Stimulated activated CD4-positive, alpha-beta T cell treated with anti-CD3 and anti-CD28 coated beads, Interleukin-15, amount 100 ng/mL, for 48 hours (primary cell): Measurements from ENCODE around the gene KNOP1.
"Not testable (repeated sequence)": the region's sequence is repeated elsewhere in the genome, so short reads cannot be mapped to it uniquely, and the experiment has no call there.

Source experiments
- DNase-seq, 2 donors: peaks; one replicate each; pipeline ENCODE4 v3.0.0-alpha.2; 2020; ENCODE audit warnings: low read depth in 2 of 2

KNOP1 gene

GRCh38 chr16:19741354-19741753, 23.3 kb upstream of the KNOP1 start:
- no peak for DNase-seq

GRCh38 chr16:19737306-19738038, 19.4 kb upstream of the KNOP1 start:
- DNase-seq = no peak

GRCh38 chr16:19735074-19735867, 17.2 kb upstream of the KNOP1 start:
- no peak for DNase-seq

- no peak for DNase-seq
Measured at GRCh38 chr16:19733551-19733950, 15.5 kb upstream of the KNOP1 start.

- DNase-seq = no peak
Measured at GRCh38 chr16:19728636-19728965, 10.6 kb upstream of the KNOP1 start.

- DNase-seq = no peak
Measured at GRCh38 chr16:19722981-19723380, 5.0 kb upstream of the KNOP1 start.

- no peak for DNase-seq
Measured at GRCh38 chr16:19722269-19722952, 4.4 kb upstream of the KNOP1 start.

- no peak for DNase-seq
Measured at GRCh38 chr16:19718624-19718965, 568 bp upstream of the KNOP1 start.

GRCh38 chr16:19717314-19717713, 713 bp downstream of the KNOP1 start:
- DNase-seq = no peak

- not testable (repeated sequence) for DNase-seq
Measured at GRCh38 chr16:19716728-19717127, 1.3 kb downstream of the KNOP1 start.

GRCh38 chr16:19716183-19716582, 1.8 kb downstream of the KNOP1 start:
- DNase-seq = no peak

GRCh38 chr16:19715566-19715965, 2.5 kb downstream of the KNOP1 start:
- DNase-seq = no peak

GRCh38 chr16:19713697-19714096, 4.3 kb downstream of the KNOP1 start:
- no peak for DNase-seq

- no peak for DNase-seq
Measured at GRCh38 chr16:19712418-19713058, 5.5 kb downstream of the KNOP1 start.

GRCh38 chr16:19711643-19712042, 6.4 kb downstream of the KNOP1 start:
- no peak for DNase-seq

GRCh38 chr16:19710991-19711545, 7.0 kb downstream of the KNOP1 start:
- no peak for DNase-seq

GRCh38 chr16:19710191-19710908, 7.7 kb downstream of the KNOP1 start:
- DNase-seq = no peak

- DNase-seq = no peak
Measured at GRCh38 chr16:19709381-19710136, 8.5 kb downstream of the KNOP1 start.

GRCh38 chr16:19708296-19709205, 9.5 kb downstream of the KNOP1 start:
- DNase-seq = no peak
